GM21423 (cell line): ENCODE measurements around the gene SERPINA12.

Experiments used
- ATAC-seq: cut with Tn5 transposase; IDR thresholded peaks from one replicate; pipeline ENCODE4 v1.9.1; 2021; ENCODE audit warnings: mild to moderate bottlenecking, moderate library complexity; ENCODE audit not compliant: unreplicated experiment

SERPINA12 gene

GRCh38 chr14:94509356-94509755 is at the start of gene SERPINA12:
Gene SERPINA12 (minus strand): TSS chr14:94509469. CDS start chr14:94498397, 11,072 bp downstream.
- ATAC-seq = no peak

- no peak for ATAC-seq
Measured at GRCh38 chr14:94558842-94559241, 49.6 kb upstream of the SERPINA12 start.

- no peak for ATAC-seq
Measured at GRCh38 chr14:94557327-94557726, 48.1 kb upstream of the SERPINA12 start.

DNA sequence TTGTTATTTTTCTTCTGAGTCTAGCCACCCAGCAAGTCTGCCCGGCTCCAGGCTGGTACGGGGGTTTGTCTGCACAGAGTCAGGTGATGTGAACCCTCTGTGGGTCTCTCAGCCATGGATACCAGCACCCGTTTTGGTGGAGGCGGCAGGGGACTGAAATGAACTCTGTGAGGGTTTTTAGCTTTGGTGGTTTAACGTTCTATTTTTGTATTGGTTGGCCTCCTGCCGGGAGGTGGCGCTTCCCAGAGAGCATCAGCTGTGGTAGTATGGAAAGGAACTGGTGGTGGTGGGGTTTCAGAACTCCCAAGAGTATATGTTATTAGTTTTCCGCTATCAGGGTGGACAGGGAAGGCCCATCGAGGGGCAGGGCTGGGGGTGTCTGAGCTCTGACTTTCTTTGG is 46.7 kb upstream of the SERPINA12 start:
- no peak for ATAC-seq

DNA sequence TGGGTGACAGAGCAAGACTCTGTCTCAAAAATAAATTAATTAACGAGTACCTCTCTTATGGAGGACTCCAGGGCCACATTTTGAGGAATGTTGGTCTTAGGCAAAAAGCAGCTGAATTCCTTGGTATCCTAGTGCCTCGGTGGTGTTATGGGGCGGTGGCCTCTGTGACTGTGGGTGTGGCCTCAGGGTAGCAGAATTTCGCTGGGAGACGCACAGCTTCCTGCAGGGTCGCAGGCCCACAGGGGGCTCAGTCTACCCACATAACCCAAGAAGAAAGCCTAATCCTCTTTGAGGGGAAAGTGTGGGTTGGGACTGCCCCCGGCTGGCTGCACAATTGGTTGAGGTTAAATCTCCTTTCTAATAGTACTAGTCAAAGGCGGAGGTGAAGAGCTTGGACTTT is 40.8 kb upstream of the SERPINA12 start:
- no peak for ATAC-seq

- peak; percentile 69 for ATAC-seq
Measured at GRCh38 chr14:94548999-94549985, 40.0 kb upstream of the SERPINA12 start.

DNA sequence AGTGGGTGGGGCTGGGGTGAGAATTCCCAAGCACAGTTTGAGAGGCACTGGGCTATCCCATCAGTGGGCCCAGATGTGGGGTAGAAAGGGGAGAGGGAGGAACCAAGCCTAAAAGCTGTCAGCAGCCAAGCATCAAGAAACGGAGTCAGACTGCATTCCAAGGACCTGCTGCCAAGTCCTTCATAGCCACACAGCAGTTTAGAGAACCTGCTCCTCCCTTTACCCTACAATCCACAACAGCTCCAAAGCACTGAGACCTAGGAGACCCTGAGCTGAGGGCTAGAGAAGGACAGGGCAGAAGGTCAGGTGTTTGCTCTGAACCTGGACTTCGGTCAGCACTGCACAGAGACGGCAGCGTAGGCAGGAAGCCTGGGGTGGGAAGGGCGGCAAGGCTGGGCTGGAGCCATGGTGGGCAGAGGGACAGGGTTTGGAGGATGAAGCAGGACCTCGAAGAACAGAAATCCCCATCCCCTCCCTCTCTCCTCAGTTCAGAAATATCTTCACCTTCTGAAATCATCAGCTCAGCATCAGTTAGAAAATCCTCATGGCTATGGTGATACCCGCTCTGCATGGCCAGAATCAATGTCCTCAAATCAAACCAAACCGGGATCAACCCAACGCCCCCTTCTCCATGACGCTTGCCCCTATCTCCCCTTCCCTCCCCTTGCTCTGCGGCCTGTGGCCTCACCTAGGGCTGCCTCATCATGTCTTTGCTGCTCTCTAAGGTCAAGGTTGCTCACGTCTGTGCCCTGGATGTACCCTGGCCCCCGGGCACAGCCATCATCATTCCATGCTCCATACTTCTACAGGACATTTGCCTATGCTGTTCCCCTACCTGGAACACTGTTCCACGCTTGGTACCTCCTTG is 39.1 kb upstream of the SERPINA12 start:
- ATAC-seq = no peak

- no peak for ATAC-seq
Measured at GRCh38 chr14:94547726-94548125, 38.5 kb upstream of the SERPINA12 start.

DNA sequence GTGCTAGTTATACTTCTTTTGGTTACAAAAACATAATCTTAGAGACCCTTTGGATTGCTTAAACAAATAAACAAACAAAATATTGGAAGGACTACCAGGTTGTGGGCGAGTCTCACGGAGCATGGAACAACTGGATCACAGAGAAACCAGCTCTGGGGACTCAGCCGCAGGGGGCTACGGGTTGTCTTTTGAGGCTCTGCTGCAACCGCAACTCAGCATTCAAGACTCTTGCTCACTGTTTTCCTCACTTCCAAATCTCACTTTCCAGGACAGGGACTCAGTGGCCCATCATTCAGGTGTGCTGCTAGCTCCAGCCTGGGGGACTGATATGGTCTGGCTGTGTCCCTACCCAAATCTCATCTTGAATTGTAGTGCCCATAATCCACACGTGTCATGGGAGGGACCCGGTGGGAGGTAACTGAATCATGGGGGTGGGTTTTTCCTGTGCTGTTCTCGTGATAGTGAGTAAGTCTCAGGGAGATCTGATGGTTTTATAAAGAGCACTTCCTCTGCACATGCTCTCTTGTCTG is 37.9 kb upstream of the SERPINA12 start:
- ATAC-seq = no peak

GRCh38 chr14:94545131-94545841 is 36.0 kb upstream of the SERPINA12 start:
- ATAC-seq = no peak

- no peak for ATAC-seq
Measured at GRCh38 chr14:94544726-94545125, 35.5 kb upstream of the SERPINA12 start.

DNA sequence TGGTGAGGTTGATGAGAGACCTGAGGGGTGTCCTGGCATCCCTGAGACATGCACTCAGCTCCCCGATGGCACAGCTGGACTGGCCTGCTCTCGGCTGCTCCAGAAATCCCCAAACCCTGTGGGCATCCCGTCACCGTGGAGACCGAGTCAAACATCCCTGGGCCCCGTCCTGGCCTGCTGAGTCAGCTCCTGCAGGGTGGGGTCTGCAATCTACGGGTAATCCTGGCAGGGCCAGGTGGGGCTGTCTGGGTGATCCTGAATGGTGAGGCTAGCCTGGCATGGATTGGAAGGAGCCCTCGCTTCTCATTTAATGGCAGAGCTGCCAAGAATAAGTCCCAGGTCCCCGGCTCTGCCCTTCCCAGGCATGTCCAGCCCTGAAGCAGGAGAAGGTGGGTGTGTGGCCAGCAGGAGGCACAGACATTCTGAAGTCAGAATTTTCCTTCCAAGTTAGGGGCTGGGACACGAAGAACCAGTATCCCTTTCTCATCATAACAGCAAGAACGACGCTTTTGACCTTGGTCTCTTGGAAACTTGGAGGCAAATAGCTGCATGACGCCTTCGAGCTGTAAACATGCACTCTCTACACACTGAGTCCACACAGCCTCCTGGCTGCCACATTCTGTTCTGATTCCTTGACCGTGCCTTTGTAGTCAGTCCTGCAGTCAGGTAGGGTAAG is 34.3 kb upstream of the SERPINA12 start:
- ATAC-seq = no peak

DNA sequence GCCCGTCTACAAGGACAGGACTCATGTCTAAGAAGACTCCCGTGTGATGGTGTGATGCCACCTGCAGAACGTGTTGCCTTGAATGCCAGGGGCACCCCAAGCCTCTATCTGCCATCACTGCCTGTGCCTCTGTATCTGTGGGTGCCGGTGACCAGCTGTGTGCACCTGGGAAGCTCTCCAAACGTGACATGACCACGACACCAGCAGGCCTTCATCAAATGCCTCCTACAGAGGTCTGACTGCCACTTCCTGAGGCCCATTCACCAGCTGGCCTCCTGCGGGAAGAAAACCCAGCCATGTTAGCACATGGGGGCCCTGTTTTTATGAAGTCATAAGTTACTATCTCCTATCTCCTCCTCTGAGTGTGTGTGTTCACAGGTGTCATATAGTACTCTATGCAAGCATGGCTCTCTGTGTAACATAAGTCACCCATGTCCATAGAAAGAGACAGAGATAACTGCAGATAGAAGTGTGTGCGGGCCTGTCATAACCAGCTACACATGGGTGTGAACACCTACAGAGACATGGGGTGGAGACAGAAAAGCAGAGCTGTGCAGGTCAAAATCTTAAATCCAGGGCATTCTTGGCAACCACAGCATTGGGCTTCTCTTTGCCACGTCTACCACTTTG is 33.7 kb upstream of the SERPINA12 start:
- no peak for ATAC-seq

GRCh38 chr14:94542111-94542810 is 33.0 kb upstream of the SERPINA12 start:
- no peak for ATAC-seq

DNA sequence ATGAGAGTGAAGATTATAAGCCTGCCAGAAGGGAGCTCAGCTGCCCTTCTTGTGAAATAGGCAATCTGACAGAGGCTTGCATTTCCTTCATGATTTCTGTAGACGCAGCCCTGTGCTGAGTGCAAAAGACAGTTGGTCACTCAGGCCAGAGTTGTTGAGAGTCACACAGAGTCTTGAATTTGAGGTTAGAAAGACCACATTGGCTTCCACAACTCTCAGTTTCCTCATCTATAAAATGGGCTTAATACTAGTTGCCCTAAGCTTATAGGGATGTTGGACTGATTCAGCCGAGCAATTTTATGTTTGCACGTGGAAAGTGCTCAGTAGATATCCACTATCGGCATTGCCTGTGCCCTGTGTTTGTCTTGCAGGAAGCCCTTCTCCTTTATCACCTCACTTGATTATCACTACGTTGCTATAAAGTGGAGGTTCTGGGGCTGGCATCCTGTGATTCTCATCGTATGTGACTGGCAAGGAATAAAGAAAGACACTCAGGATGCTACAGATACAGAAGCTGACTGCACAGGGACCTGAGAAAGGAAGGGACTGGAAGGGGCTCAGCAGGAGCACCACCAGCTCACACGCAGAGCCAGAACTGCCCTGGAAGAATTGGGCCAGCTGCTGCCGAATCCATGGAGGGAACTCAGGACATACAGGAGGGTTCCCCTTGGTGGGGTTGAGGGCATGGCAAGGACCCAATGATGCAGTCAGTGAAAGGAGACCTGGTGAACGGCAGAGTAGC is 32.1 kb upstream of the SERPINA12 start:
- ATAC-seq = no peak

- ATAC-seq = no peak
Measured at GRCh38 chr14:94540031-94540794, 30.9 kb upstream of the SERPINA12 start.

DNA sequence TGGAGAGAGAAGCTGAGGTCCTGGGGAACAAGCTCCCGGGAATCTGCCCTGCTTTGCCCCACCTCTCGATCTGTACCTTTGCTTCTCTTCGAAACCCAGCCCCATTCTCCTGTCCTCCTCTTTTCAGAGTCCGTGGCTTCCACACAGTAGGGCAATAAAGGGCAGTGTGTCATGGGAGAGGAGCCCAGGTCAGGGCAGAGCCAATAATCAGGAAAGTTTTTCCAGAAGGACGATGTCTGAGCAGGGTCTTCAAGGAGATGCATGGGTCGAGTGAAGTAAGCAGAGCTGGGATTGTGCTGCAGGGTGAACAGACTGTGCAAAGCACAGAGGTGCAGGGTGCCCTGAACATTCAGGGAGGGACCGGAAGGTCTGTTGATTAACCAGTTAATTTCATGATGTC is 29.9 kb upstream of the SERPINA12 start:
- no peak for ATAC-seq
